Stimulated activated CD4-positive, alpha-beta T cell treated with anti-CD3 and anti-CD28 coated beads, Interleukin-12 subunit alpha, Interleukin-12 subunit beta, amount 100 ng/mL, for 24 hours (primary cell): ENCODE data around the gene PCID2.

Source experiments
- DNase-seq, 2 experiments: peaks; one replicate each; pipeline ENCODE4 v3.0.0-alpha.2; 2020; ENCODE audit warnings: low read depth in 2 of 2

PCID2 gene

DNA sequence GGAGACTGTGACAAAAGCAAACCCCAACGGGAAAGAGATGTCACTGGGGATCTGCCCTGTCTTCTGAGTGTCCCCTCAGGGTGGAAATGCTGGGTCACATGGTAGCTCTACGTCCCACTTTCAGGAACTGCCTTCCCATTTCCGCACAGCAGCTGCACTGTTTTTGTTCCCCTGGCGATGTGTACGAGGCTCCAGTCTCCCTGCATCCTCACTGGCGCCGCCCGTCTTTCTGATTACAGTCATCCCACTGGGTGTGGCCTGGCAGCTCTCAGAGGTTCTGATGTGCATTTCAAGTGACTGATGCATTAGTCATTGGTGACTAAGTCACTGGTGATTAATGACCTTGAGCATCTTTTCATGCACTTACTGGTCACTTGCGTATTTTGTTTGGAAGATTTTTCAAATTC is 21.2 kb downstream of the PCID2 start:
- DNase-seq = peak; percentile 40 to 66

GRCh38 chr13:113186061-113186900 is 22.2 kb downstream of the PCID2 start:
- no peak for DNase-seq

- DNase-seq = no peak
Measured at GRCh38 chr13:113184568-113185440, 23.7 kb downstream of the PCID2 start.

GRCh38 chr13:113183450-113184129 is 24.9 kb downstream of the PCID2 start:
- DNase-seq = no peak

DNA sequence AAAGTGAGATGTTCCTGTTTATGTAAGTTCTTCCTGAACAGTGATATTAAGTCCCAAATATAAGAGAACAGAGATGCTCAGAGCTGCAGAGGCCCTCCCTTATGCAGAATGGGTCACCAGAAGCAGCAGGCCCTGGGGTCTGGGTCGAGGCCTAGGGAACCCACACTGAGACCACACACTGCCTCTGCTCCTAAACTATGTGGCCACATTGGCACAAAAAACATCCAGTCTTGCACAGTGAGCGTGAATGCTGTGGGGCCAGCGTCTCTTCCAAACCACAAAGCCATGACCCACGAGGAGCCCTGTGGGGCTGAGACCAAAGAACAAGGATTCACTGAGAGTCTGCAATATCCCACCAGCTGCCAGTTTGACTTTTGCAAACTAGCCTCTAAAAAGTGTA is 26.4 kb downstream of the PCID2 start:
- no peak for DNase-seq

- DNase-seq = no peak
Measured at GRCh38 chr13:113179374-113180230, 28.9 kb downstream of the PCID2 start.

GRCh38 chr13:113178896-113179167 is 29.6 kb downstream of the PCID2 start:
- DNase-seq = no peak

- no peak for DNase-seq
Measured at GRCh38 chr13:113178070-113178895, 30.2 kb downstream of the PCID2 start.

DNA sequence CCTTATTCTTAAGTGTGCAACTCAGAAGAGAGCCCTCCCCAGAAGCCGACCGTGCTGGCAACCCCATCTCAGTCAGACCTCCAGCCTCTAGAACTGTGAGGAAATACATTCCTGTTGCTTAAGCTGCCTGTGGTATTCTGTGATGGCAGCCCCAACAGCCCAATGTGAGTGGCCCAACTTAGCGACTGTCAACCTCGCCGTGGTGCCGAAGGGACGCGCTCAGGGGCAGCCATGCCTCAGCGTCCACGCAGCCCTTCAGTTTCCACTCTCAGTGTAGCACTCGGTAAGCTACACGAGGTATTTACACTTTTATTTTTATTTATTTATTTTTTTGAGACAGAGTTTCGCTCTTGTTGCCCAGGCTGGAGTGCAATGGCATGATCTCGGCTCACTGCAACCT is 31.6 kb downstream of the PCID2 start:
- DNase-seq = no peak

DNA sequence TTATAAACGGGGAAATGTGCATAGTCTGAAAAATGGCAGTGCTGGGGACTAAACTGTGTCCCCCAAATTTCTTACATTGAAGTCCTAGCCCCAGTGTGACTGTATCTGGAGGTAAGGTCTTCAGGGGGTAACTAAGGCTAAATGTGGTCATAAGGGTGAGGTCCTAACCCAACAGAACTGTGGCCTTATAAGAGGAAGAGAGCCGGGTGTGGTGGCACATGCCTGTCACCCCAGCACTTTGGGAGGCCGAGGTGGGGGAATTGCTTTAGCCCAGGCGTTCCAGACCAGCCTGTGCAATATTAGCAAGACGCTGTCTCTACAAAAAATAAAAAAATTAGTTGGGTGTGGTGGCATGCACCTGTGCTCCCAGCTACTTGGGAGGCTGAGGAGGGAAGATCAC is 32.2 kb downstream of the PCID2 start:
- no peak for DNase-seq

GRCh38 chr13:113172419-113172926 is 36.0 kb downstream of the PCID2 start:
- DNase-seq = no peak

DNA sequence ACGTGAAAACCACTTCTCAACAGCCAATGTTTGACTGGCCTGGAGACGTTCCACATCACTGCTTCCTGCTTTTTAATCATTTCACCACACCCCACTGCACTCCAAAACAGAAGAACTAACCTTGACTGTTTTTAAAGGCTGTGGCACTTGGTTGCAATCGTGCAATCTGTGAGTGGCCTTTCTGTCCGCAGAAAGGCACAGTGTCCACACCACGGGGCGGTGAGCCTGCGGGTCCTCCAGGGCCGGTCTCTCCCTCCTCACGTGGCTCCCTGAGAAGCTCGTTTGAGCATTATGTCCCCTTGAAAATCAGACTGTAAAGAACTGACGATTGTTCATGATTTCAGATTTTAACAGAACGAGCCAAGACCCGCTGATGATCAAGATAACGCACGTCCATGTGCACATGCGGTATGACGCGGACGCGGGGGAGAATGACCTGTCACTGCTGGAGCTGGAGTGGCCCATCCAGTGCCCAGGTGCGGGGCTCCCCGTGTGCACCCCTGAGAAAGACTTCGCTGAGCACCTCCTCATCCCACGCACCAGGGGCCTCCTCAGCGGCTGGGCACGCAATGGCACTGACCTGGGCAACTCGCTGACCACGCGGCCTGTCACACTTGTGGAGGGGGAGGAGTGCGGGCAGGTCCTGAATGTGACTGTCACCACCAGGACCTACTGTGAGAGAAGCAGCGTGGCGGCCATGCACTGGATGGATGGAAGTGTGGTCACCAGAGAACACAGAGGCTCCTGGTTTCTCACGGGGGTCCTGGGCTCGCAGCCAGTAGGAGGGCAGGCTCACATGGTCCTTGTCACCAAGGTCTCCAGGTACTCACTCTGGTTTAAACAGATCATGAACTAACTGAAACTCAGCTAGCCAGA is 37.0 kb downstream of the PCID2 start:
- no peak for DNase-seq

GRCh38 chr13:113170511-113170910 is 38.0 kb downstream of the PCID2 start:
- DNase-seq = no peak

- no peak for DNase-seq
Measured at GRCh38 chr13:113169277-113170272, 38.9 kb downstream of the PCID2 start.

GRCh38 chr13:113168211-113168610 is 40.3 kb downstream of the PCID2 start:
- DNase-seq = no peak

GRCh38 chr13:113167575-113167974 is 40.9 kb downstream of the PCID2 start:
- DNase-seq = no peak

DNA sequence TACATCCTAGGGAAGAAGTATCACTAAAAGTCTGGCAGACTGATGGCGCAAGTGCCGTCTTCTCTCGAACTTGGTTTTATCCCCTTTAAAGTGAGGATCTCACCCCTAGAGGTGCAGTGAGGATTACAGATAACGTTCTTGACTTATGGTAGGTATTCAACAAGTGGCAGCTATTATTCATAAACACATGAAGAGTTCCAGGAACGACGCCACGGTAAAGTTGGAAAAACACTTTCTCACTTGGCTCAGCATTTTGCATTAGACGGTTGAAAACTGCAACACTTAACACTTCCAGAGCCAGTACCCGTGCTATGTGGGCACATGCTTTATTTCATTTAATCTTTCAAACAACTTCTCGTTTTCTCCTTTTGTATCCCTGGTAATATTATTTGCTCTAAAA is 41.3 kb downstream of the PCID2 start:
- DNase-seq = no peak

DNA sequence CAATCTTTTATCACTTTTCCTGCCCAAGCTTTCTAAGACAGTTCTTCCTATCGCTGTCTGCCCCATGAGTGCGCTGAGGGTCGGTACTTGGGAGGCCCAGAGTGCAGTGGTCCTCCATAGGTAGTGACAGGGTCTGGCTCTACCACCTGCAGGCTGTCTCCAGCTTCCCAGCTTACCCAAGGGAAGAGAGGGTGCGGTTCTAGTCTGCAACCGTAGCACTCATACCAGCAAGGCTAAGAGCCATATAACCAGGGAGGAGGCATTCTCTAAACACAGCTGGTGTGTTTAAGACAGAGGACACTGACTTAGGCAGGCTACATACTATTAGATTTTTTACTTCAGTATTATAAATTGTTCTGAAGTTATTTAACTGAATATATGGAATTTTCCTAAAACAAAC is 41.8 kb downstream of the PCID2 start:
- DNase-seq = no peak
